SK-N-SH (cell line): ENCODE results near the gene DPPA2.

ENCODE experiments used
- CHD2 ChIP-seq: fragments of 150-350 bp; IDR thresholded peaks from 2 replicates; pipeline ENCODE4 v1.6.1; 2018; ENCODE audit warnings: low read length; ENCODE audit not compliant: partially characterized antibody
- CTCF ChIP-seq: fragments of 200-600 bp; sonication (generic); IDR thresholded peaks from 2 replicates; pipeline ENCODE4 v1.6.1; 2017; ENCODE audit warnings: antibody characterized with exemption, mild to moderate bottlenecking, moderate library complexity
- EP300 ChIP-seq, 2 experiments: IDR thresholded peaks; 2 replicates each; pipeline versions ENCODE4 v1.4.0 to v1.6.1; 2012; ENCODE audit warnings: borderline replicate concordance in 1 of 2, low read depth in 1 of 2, low read length in 1 of 2
- EZH2phosphoT487 ChIP-seq: fragments of 200-600 bp; sonication (generic); IDR thresholded peaks from 2 replicates; pipeline ENCODE4 v1.6.1; 2017; ENCODE audit warnings: low read depth, mixed run types, mild to moderate bottlenecking, antibody characterized with exemption, moderate library complexity, borderline replicate concordance
- GATA2 ChIP-seq: sonication (generic); formaldehyde crosslinking; IDR thresholded peaks from 2 replicates; pipeline ENCODE4 v1.5.0; 2020; ENCODE audit warnings: mild to moderate bottlenecking, missing genetic modification reagents
- MAX ChIP-seq: IDR thresholded peaks from 2 replicates; pipeline ENCODE4 v1.4.0; 2012; ENCODE audit warnings: low read depth
- NRF1 ChIP-seq: IDR thresholded peaks from 2 replicates; pipeline ENCODE4 v1.6.1; 2012; ENCODE audit warnings: low read depth, mild to moderate bottlenecking, low read length
- SIN3A ChIP-seq: IDR thresholded peaks from 2 replicates; pipeline ENCODE4 v1.6.1; 2012; ENCODE audit warnings: low read depth, mild to moderate bottlenecking, low read length, moderate library complexity, borderline replicate concordance
- SMC3 ChIP-seq: IDR thresholded peaks from 2 replicates; pipeline ENCODE4 v1.6.1; 2012; ENCODE audit warnings: low read depth, low read length, improper control_type of control experiment
- TAF1 ChIP-seq: IDR thresholded peaks from 2 replicates; pipeline ENCODE4 v1.6.1; 2012; ENCODE audit warnings: low read depth, mild to moderate bottlenecking, low read length, moderate library complexity, borderline replicate concordance
- TF ChIP-seq, protein P1 (sequence below): fragments of 150-350 bp; IDR thresholded peaks from 2 replicates; pipeline ENCODE4 v1.6.1; 2017; ENCODE audit warnings: antibody characterized with exemption, low read length, low read depth, borderline replicate concordance

DNA sequence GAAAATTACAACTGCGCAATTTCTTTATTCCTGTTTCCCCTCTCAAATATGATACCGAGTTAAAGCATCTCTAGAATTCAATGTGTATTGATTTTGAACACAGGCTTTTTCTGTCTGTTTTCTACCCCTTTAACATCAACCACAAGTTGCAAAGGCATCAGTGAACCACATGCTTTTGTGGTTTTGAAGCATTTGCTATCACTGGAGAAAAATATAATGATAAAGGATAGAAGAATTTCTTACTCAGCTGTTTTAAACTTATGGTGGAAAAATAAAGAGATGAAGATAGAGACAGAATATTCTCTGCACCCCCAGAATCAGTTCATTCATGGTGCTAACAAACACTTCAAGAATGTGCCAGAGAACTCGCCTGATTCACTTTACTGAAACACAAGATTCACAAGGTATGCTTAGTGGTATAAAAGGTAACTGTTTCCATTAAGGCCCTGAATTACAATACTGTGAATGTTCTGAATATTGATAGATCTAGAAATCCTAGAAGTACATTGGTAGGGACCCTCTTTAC is 30.5 kb upstream of the DPPA2 start:
- 0 out of 2 replicates have a peak, but pooled peaks have one; percentile 23 for TF ChIP-seq MAX
- no peak for TF ChIP-seq SMC3
- TF ChIP-seq CTCF: no peak
- TF ChIP-seq, protein P1, sequence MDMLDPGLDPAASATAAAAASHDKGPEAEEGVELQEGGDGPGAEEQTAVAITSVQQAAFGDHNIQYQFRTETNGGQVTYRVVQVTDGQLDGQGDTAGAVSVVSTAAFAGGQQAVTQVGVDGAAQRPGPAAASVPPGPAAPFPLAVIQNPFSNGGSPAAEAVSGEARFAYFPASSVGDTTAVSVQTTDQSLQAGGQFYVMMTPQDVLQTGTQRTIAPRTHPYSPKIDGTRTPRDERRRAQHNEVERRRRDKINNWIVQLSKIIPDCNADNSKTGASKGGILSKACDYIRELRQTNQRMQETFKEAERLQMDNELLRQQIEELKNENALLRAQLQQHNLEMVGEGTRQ: no peak
- no peak for TF ChIP-seq GATA2
- TF ChIP-seq NRF1: no peak
- TF ChIP-seq CHD2: no peak
- TF ChIP-seq EP300 (IDR thresholded peaks at IDR 0.05; ENCODE audit: borderline replicate concordance in 1 of 2, low read depth in 1 of 2, low read length in 1 of 2): no peak
- no peak for TF ChIP-seq TAF1
- TF ChIP-seq EZH2phosphoT487: no peak
- no peak for TF ChIP-seq SIN3A
